NCI-H345 treated with DMSO at 0.1 percent for 48 hours (cell line): ENCODE measurements around the gene CHST1.

Experiments
- DNase-seq: peaks from one replicate; lab custom pipeline; 2025; ENCODE audit not compliant: unreplicated experiment; lab: John Stamatoyannopoulos, UW

The CHST1 gene

DNA sequence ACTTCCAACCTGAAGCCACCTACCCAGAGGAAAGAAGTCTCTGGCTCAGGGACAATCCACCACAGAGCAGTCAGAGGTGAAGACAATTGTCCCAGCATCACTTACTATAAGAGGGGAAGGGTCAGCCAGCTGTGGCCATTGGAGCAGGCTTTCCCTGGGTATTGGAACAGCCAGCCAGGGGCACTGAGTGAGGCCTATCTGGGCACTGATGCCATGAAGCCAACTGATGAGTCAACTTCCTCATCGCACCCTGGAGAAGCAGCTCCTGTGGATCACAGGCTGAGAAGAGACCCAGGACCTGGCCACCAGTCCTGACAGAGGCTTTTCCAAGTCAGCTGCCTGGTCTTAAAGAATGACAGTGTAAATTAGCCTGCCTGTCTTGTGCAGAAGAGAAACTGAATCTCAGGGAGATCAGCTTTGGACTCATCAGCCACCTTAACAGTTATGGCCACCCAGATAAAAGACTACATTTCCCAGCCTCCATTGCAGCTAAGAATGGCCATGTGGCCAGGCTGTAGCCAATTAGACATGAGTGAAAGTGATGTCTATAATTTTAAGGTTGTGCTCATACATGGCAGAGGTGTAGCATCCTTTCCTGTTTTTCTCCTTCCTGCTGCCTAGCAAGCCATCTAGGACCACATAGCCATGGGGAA lies 19.0 kb downstream of the CHST1 start:
- no peak for DNase-seq

- no peak for DNase-seq
These were observed 20.2 kb downstream of the CHST1 start for GRCh38 chr11:45644981-45645889.

- no peak for DNase-seq
These were observed 21.7 kb downstream of the CHST1 start for GRCh38 chr11:45643598-45644260.

- no peak for DNase-seq
These were observed 23.5 kb downstream of the CHST1 start for GRCh38 chr11:45641961-45642360.

DNA sequence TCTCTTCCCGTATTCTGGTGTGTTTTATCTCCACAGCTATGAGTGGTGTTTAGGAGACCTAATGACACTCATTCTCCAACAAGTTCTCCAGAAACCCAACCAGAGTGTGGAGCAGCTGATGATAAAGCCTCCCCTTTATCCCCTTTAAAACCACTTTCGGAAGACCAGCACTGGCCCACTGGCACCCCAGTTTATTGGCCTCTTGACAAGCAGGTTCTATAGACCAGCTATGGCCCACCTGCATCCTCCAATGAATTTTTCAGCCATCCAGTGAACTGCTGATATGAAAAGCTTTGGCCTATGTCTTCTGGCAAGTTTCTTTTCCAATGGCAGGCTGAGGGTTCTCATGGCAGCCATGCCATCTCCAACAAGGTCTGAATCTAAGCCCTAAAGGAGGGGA lies 27.4 kb downstream of the CHST1 start:
- DNase-seq, result no peak

GRCh38 chr11:45635907-45636306 lies 29.5 kb downstream of the CHST1 start:
- no peak for DNase-seq

GRCh38 chr11:45625611-45626010 lies 39.8 kb downstream of the CHST1 start:
- DNase-seq, result no peak

- no peak for DNase-seq
These were observed 41.3 kb downstream of the CHST1 start for GRCh38 chr11:45624095-45624494.

DNA sequence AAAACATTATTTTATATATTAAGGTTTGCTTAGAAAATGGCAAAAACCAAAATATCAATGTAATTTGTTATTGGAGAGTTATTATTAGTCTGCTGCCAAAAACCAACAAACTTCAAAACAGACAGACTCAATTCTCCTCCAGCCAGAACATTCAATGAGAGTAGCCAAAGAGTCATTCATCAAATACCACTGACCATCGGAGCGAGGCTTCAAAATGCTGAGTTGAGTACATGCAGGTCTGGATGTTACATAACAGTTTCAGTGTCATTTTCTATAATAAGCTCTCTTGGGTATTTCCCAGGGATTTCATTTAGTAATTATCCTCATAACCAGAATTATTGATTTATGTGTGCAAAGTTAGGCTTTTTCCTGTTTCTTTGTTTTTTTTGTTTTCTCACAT lies 42.6 kb downstream of the CHST1 start:
- DNase-seq, result no peak

DNA sequence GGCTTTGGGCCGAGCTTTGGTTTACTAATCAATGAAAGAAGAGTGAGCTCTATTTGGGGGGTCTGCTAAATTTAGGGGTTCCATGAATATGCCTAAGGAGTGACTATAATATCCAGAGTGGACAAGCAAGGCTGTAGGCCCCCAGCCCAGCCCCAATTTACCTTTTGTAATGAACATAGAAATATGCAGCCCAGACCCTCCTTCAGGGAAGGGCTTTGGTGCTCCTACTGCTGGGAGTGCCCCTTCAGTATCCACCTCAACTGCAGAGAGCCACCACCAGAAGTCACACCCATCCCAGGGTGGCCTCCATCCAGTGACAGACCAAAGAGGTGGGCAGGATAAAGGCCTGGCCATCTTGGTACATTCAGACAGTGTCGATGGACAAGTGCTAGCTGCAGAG lies 43.1 kb downstream of the CHST1 start:
- DNase-seq, result no peak

GRCh38 chr11:45621588-45621987 lies 43.8 kb downstream of the CHST1 start:
- DNase-seq, result no peak

DNA sequence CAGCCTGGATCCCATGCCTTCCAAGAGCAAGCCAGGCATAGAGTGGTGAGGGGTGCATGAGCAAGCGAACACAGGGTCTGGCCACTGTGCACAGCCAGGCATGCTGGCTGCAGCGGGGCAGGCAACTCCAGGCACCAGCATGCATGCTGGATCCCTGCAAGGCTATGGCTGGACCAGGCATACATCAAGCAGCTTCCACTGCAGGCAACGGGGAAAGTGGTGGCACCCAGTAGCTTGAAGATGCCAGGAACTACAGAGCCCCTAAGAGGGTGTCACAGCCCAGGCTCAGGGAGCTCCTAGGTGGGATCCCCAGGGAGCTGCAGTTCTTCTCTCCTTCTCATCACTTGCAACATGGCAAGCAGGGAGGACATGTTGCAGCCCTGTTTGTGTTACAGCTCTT lies 45.2 kb downstream of the CHST1 start:
- no peak for DNase-seq

GRCh38 chr11:45618897-45619296 lies 46.5 kb downstream of the CHST1 start:
- DNase-seq, result no peak

GRCh38 chr11:45617871-45618601 lies 47.4 kb downstream of the CHST1 start:
- no peak for DNase-seq

- no peak for DNase-seq
These were observed 48.4 kb downstream of the CHST1 start for GRCh38 chr11:45616802-45617549.

DNA sequence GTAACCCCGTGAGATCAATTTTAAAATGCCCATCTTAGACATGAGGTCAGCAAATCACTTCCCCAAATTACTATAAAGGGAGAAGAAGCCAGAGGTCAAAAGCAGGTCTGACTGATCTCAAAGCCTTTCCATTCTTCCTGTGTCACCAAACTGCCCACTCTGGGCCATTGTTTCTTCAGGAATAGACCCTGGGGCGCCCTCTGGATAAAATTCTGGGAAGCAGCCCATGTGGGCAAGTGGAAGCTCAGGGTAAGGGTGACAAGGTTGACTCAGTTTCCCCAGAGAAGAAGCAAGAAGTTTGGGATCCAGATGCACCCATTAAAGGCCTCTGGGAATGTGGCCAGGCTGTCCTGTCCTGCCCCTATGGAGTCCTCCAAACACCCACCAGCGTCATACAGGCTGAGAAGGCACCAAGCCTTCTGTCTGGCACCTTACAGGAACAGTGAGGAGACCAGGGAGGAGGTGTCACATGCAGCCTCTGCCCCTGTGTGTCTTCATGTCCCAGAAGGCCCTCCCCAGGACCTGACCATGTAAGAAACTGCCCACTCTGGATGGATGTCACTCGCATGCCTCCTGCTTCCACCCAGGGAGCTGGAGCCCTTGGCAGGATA lies 50.1 kb downstream of the CHST1 start:
- DNase-seq, result no peak

DNA sequence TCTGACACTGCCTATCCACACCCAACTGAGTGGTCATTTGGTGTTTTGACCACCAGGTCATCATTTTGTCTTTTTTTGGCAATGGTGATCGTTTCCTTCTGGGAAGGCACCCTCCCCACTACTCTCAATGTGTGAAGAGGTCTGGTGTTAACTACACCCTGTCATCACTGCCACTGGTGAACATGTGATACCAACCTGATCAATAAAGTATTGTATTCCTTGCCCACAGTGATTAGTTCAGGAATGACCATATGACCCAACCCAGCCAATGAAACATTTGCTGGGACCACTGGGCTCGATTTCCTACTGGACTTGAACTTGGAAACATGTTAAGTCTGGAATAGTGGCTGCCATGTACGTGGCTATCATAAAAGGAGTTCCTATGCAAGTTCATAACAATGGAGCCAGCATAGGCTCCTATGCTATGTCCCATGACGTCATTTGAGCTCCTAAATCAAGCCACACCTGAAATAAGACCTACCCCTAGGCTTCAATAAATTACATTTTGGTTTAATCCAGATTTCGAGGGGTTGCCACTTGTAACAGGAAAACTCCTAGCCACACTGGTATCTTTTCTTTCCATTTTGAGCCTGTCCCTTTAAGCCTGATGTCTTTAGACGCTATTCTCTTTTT lies 51.1 kb downstream of the CHST1 start:
- DNase-seq, result no peak

- DNase-seq, result no peak
These were observed 54.8 kb downstream of the CHST1 start for GRCh38 chr11:45610627-45611026.

DNA sequence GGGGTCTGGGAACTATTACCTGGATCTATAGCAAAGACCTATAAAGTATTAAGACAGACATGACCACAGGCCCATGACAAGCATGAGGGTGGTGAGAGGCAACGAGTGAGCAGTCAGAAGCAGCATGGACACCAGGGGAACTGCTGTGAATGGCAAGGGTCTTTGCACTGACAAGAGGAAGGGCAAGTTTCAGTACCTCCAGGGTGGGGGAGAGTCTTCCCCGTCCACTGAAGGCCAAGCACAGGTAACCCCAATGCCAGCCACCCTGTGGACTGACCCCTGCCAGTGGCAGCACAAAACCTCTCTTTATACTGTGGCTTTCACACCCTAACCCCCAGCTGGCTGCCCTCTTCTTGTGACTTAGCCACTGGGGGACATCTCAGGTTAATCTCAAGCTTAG lies 55.5 kb downstream of the CHST1 start:
- no peak for DNase-seq

DNA sequence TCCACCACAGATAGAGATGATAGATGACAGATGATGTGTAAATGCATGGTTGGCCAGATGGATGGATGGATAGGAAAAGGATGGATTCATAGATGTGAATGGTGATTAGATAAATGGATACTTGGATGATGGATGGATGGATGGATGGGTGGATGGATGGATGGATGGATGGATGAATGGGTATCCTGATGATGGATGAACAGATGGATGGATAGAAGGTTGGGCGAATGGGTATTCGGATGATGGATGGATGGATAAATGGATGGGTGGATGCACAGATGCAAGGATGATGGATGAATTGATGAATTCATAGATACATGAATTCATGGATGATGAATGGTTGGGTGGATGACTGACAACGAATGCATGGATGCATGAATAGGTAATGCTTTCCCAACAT lies 56.1 kb downstream of the CHST1 start:
- no peak for DNase-seq
